ENCODE measurements around the gene SLC25A53. TPM values are rescaled to one million over a fixed set of nuclear protein-coding genes. Genes with fewer than 3 reads are reported as not detected.

The SLC25A53 gene
- total and polyA plus RNA-seq, 10 of the 15 experiments (the other 5 are each of a cell fraction or from before 2014, with no cell fraction given) = 4.1 to 11.4 (median 7.6) TPM

- 33% methylated on average over 22 of the region's 24 CpGs for WGBS (ENCODE audit: insufficient coverage, insufficient replicate concordance, low lambda C conversion rate, missing lambda C conversion rate)
- Histone ChIP-seq H2AFZ (ENCODE audit: control insufficient read depth, low read depth, low read length) (peak overlapping the region; percentile 24; the same call in 1 of the 2 replicates), H3K4me3 (peak overlapping the region; percentile 61; the same call in 1 of the 2 replicates), H3K27ac (ENCODE audit: control insufficient read depth, insufficient read depth) (no peak overlapping the region), H3K4me2 (ENCODE audit: control insufficient read depth, insufficient read depth) (peak overlapping the region; percentile 62), H3K79me2 (ENCODE audit: control insufficient read depth, insufficient read depth, low read length) (no peaks in the 10 kb centered on the region), H3K9ac (ENCODE audit: control insufficient read depth, insufficient read depth, low read length) (no peak overlapping the region; the same call in 1 of the 2 replicates), H3K27me3 (replicated peaks in 1 of 2; ENCODE audit: control insufficient read depth in 2 of 2, insufficient read depth in 2 of 2, low read length in 1 of 2) (no peaks in the 10 kb centered on the region), H4K20me1 (ENCODE audit: control insufficient read depth, insufficient read depth) (no peaks in the 10 kb centered on the region), H3K4me1 (ENCODE audit: control insufficient read depth, insufficient read depth, low read length) (no peaks in the 10 kb centered on the region), H3K36me3 (ENCODE audit: control insufficient read depth in 2 of 2, insufficient read depth in 2 of 2, low read length in 1 of 2) (no peaks in the 10 kb centered on the region), H3K9me3 (replicated peaks; ENCODE audit: control insufficient read depth, insufficient read depth, low read length) (no peaks in the 10 kb centered on the region)
- FAIRE-seq = no peak
- ChIA-PET SMC1A (ENCODE audit: uncharacterized antibody, unreplicated experiment) (interaction anchor here (1.2 to 2.6 kb wide), 3 partner anchors 14 to 268 kb away, joined by 6 to 19 read pairs (median 8); partner anchors contain the start of gene SLC25A53), POLR2A (interaction anchor here (1.1 kb wide), 1 partner anchor 14 kb away, joined by 3 read pairs; no protein-coding TSS in a partner anchor), CTCF (interaction anchor here (0.6 to 2.9 kb wide), 12 partner anchors 10 to 334 kb away, joined by 3 to 17 read pairs (median 5); no protein-coding TSS in a partner anchor), RAD21 (ENCODE audit: unreplicated experiment) (interaction anchor here (1.2 to 3.1 kb wide), 5 partner anchors 10 to 268 kb away, joined by 3 to 19 read pairs (median 4); partner anchors contain the start of gene SLC25A53)
- ATAC-seq = peak; percentile 72
- TSS peak; percentile 78 for BruUV-seq (replicated peaks)
- TF ChIP-seq CTCF (IDR thresholded peaks at IDR 0.05 in 2 of 3, conservative IDR thresholded peaks at IDR 0.05 in 1 of 3; ENCODE audit: control insufficient read depth in 2 of 3, extremely low read depth in 1 of 3, insufficient read depth in 1 of 3, low read depth in 3 of 3, low read length in 3 of 3) (peak; percentile 47 to 55 (median 52); a peak in 5 of 6 replicates), SMC3 (IDR thresholded peaks at IDR 0.05; ENCODE audit: borderline replicate concordance, low read length) (peak; percentile 50; the same call in 1 of the 2 replicates), KLF5 (IDR thresholded peaks at IDR 0.05; ENCODE audit: partially characterized antibody) (no peak), TAF1 (IDR thresholded peaks at IDR 0.05; ENCODE audit: borderline replicate concordance, low read depth, low read length) (no peak), RAD21 (IDR thresholded peaks at IDR 0.05; ENCODE audit: insufficient read depth, low read depth, low read length) (peak; percentile 51)
- intact Hi-C loops (cut with micrococcal nuclease; ENCODE audit: unreplicated experiment) = loop anchor here (1.0 to 5.0 kb wide), 3 partner anchors 15 to 426 kb away; partner anchors contain the start of gene MORF4L2
- no peak for DNase-seq (ENCODE audit: low read depth, low spot score)
- in situ Hi-C loops (cut with MboI) = no loop called here
Measured at GRCh38 chrX:104113222-104113965, 43.4 kb downstream of the SLC25A53 start.

Data from GM12878 (cell line).